Activated gamma-delta T cell treated with Interleukin-2 at 50 U/mL for 16 hours (primary cell): ENCODE data around the gene FOSL2.

Experiments used
- DNase-seq: peaks from one replicate; pipeline ENCODE4 v3.0.0-alpha.2; 2020

The FOSL2 gene

GRCh38 chr2:28413899-28414295 lies 21.2 kb downstream of the FOSL2 start:
- DNase-seq, result no peak

- no peak for DNase-seq
These were observed 21.9 kb downstream of the FOSL2 start for GRCh38 chr2:28414583-28414982.

DNA sequence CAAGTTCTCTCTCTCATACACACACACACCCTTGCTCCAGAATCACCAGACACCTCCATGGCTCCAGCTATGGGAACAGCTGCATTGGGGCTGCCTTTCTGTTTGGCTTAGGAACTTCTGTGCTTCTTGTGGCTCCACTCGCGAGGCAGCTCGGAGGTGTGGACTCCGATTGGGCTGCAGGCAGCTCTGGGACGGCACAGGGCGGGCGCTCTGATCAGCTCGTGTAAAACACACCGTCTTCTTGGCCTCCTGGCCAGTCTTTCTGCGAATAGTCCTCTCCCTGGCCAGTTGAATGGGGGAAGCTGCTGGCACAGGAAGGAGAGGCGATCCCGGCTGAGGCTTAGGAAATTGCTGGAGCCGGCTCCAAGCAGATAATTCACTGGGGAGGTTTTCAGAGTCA lies 22.4 kb downstream of the FOSL2 start:
- no peak for DNase-seq

GRCh38 chr2:28415715-28416114 lies 23.1 kb downstream of the FOSL2 start:
- DNase-seq, result no peak

- DNase-seq, result no peak
These were observed 26.3 kb downstream of the FOSL2 start for GRCh38 chr2:28419003-28419402.

DNA sequence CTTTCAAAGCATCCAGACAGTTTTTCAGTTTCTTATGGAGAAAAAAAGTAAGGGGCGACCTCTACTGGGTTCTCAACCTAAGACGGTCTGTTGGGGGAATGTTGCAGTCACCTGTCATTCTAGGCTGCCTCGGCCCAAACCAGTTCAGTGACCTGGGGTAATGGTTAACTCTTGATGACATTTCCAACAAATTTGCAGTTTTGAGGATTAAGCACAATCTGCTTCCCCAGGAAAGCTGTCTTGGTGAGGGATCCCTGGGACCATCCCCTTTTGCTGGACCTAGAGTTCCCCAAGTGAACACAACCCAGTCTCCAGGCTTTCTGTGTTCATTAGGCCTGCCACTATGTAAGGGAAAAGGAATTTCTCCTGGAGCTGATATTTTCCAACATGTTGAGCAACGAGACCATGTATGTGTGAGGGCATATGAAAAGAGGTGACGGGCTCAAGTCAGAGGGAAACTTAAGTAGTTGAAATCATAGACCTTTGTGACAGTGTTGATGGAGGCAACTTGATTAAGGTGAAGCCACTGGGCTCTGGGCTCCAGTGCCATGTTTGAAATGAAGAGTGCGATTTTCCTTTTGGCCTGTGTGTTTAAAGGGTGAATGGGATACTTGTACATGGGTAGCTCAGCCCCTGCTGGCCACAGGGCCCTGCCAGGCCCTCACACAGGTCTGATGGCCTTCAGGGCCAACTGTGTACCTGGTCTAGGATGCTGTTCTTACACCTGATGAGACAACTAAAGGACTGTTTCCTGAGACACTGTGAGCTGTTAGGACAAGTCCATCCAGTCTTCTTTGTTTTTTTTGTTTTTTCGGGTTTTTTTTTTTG lies 27.0 kb downstream of the FOSL2 start:
- DNase-seq, result no peak

- no peak for DNase-seq
These were observed 28.1 kb downstream of the FOSL2 start for GRCh38 chr2:28420722-28421121.

DNA sequence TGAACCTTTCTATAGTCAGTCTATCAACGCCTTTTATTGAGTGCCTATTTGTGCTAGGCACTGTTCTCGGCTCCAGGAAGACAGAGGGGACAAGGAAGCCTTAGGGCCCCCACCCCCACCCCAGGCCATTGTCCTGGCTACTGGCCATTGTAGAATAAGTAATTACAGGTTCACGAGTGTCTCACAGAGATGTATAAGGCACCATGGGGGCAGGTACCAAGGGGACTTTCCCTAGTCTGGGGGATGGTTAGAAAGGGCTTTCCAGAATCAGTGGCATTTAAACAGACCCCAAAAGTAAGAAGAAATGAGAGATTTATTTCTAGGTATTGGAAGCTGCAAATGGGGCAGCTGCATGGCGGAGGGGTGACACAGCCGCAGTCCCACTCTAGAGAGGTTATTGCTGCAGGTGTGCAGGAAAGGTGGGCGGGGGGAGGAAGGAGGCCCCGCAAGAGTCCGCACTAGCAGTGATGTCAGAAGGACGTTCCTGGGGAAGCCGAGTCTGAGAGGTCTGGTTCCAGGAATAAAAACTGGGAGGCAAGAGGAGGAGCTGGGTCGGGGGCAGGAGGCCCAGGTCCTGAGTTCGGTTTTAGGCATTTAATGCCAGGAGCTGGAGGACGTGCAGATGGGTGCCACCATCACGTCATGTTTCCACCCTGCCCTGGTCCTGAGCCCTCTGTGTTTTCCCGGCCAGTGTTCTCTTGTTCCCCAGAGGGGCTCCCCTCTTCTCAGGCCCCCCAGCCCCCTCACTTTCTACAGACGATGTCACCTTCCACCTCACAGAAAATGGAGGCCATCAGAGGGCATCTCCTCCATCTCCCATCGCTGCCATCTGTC lies 30.5 kb downstream of the FOSL2 start:
- no peak for DNase-seq

DNA sequence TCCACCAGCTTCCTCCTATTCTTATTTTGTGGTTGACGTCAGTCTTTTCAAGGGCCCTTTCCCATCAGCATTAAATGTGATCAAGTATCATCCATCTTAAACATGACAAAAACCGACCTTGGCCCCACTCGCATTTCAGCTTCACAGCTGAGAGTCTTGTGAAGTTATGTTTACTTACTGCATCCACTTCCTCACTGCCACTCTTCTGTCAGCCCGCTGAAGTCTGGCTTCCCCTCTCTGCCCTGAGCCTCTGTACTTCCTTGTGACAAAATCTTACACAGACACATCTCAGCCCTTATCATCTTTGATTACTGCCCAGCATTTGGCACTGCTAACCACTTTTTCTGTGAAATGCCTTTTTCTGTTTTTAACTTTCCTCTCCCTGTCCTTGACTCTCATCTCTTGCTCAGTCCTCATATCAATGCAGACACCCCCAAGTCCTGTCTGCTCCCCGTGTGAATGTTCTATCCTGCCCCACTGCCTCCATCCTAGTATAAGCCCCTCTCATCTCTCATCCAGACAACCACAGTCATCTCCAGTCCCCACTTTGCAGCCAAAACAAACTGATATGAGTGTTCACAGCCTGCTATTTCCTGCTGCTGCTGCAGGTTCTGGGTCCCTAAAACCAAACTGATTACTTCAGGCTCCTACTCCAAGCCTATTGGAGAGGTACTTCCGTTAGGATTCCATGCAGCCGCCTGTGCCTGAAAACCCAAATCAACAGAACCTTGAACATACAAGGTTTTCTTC lies 31.4 kb downstream of the FOSL2 start:
- peak; percentile 60 for DNase-seq

DNA sequence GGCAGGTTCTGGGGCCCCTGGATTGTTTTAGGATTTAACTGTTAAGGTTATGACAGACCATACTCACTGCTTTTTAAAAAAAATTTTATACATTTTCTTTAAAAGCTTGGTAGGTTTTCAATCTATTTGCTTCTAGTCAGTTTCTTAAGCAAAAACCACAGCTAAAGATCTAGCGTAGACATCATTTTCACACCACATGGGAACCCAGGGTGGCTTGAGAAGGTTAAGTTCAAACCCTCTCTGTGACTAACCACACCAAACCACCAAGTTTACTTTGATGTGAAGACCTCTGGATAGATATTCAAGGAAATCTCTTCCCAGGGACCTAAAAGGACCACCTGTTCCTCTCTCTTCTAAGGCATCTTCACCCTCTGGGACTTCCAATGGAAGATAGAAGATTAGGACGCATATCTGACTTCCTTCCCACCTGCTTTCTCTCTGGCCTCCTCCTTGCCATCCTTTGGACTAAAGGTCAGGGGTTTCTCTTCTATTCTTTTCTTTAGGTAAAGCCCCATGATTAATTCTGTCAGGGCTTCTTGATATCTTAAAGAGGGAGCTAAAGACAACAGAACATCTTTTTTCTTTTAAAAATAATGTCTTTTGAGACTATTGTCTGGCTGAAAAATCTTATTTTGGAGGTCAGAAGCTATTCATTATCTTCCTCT lies 32.3 kb downstream of the FOSL2 start:
- no peak for DNase-seq

- no peak for DNase-seq
These were observed 32.8 kb downstream of the FOSL2 start for GRCh38 chr2:28425464-28425835.

DNA sequence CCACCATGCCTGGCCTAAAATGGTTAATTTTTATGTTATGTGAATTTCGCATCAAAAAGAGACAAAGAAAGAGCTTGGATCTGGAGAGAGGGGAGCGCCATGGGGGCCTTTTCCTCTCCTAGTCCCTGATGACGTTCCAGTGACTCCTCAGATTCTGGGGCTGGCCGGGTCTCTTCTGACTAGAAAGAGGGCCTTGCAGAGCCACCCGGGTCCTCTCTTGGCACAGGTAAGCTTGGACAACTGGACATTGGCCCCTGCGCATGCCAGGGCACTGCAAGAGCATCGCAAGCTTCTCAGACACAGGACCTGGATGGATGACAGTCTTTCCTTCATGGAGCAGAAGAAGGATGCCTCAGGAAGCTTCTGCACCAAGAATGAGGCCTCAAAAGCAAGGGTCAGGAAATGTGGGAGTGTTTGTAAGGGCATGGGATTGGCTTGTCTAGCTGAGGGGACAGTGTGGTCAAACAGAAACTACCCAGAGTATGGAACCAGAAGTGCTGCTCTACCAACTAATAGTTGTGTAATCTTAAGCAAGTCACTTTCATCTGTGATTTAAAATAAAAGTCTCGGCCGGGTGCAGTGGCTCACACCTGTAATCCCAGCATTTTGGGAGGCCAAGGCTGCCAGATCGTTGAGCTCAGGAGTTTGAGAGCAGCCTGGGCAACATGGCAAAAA lies 35.2 kb downstream of the FOSL2 start:
- no peak for DNase-seq

DNA sequence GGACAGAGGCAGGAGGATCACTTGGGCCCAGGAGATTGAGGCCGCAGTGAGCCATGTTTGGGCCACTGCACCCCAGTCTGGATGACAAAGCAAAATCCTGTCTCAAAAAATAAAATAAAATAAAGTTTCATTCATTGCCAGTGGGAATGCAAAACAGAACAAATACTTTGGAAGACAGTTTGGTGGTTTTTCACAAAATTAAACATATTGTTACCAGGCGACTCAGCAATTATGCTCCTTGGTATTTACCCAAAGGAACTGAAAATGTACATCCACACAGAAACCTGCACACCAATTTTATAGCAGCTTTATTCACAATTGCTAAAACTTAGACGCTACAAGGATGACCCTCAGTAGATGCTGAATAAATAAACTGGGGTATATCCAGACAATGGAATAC lies 35.8 kb downstream of the FOSL2 start:
- no peak for DNase-seq

DNA sequence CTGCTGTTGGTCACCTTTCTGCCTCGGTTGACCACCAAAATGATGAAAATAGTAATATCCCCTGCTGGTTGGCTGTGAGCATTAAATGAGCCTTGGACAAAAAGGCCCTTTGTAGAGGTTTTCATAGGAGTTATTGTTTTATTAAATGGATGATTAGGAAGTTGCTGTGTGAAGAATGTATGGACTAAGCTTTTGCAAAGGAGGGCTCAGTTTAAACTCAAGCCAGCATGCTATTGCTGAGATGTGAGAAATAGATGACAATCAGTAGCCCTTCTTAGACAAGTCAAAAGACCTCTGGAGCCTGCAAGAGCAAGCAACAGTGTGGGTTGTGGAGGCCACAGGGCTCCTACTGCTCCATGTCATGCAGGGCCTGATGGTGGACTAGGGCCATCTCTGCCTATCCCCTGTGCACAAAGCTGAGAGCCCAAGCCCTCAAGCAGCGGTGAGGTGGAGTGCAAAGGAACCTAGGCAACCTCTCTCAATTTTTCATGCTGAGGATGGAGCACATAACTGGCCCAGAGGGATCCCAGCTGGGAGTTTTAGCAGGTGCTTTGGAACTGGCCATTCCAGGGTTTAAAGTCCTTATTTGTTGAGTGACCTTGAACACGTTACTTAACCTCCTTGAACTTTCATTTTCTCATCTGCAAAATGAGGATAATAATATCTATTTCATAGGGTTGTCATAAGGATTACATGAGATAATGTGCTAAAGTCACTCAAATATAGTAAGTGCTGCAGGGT lies 37.1 kb downstream of the FOSL2 start:
- DNase-seq, result no peak

DNA sequence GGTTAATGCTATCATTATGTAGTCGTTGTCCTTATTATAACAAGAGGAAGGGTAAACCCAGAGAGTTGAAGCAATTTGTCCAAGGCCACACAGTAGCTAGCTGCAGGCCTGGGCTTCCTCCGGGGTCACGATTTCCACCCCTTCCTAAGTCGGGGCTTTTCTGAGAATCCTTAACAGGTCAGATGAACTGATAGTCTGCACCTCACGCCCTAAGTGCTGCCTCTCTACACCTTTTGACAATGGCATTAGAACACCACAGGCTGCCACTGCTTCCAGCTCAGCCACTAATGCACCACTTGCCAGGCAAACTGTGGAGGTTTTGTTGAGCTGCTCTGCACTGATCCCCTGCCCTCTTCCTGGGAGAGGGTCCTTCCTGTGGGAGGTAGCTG lies 37.7 kb downstream of the FOSL2 start:
- DNase-seq, result no peak

DNA sequence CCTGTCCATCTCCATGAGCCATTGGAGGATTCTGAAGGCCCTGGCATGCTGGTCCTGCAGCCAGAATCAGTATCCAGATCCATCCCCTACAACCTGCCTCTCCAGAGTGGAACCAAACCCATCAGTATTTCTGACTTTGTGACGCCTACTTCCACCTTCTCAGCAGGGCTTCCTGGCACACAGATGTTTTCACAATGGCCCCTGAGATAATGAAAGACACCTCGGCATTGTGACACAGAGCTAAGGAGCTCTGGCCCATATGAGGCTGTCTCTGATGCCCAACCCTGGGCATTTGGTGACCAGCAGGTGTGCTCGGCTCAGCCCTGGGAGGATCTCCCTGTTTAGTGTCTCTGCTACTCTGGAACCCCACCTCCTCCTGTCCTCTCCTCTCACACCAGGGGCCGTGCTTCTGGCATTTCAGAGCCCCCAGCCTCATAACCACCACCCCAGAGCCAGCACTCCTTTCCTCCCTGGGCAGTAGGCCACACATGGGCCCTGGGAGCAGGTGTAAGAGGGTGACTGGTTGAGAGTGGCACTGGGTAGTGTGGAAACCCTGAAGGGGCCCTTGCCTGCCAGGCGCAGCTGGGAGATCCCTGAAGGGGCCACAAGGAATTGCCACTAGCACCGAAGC lies 38.2 kb downstream of the FOSL2 start:
- DNase-seq, result no peak

DNA sequence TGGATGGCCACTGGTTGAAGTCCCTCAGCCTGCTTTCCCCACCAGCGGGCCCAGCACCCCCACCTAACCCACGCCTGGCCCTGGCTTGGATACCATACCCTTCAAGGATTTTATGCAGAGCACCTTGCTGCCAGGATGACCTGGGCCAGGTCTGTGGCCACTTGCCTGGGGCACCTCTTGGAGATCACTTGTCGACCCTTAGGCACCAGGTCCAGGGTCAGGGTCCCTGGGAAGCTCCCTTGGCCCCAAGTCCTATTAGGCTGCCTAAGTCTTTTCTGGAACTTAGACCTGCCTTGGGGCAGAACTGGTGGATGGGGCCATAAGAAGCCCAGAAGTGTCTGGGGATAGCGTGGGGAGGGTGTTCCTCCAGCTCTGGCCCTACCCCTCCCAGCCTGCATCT lies 39.1 kb downstream of the FOSL2 start:
- no peak for DNase-seq

DNA sequence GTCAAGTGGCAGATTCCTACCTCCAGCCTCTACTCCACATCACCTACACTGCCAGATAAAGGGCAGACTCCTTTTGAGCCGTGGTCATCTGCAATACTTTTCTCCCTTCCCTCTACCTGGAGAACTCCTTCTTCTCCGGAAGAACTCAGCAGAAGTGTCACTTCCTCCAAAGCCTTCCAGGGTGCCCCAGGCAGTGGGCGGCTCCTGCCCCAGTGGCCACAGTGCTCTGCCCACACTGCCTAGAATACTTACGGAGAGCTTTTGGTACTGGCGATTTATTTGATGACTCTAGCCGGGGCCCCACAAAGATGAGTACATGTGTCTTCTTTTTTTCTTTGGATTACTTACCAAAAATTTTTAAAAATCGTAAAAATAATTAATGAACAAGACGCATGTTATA lies 39.7 kb downstream of the FOSL2 start:
- DNase-seq, result no peak

DNA sequence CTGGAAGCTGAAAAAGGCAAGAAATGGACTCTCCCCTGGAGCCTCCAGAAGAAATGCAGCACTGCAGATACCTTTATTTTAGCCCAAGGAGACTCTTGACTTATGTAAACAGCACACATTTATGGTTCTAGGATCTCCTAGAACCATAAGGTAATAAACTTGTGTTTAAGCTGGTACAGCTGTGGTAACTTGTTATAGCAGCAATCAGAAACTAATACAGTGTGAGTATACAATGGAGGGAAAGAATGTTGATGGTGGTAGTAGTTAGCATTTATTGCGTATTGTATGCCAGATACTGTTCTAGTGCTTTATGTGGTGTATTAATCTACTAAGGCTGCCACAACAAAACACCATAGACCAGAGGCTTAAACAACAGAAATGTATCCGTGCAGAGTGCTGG lies 40.6 kb downstream of the FOSL2 start:
- DNase-seq, result no peak

- no peak for DNase-seq
These were observed 41.4 kb downstream of the FOSL2 start for GRCh38 chr2:28433935-28434599.

GRCh38 chr2:28434600-28434989 lies 41.9 kb downstream of the FOSL2 start:
- DNase-seq, result no peak
